GM10847 (cell line): Measurements from ENCODE around the gene GIMAP2.

Experiments used
- POLR2A ChIP-seq: IDR thresholded peaks from 2 replicates; pipeline ENCODE4 v1.6.1; 2011; ENCODE audit not compliant: insufficient read length; ENCODE audit errors: extremely low read depth

Gene GIMAP2

DNA sequence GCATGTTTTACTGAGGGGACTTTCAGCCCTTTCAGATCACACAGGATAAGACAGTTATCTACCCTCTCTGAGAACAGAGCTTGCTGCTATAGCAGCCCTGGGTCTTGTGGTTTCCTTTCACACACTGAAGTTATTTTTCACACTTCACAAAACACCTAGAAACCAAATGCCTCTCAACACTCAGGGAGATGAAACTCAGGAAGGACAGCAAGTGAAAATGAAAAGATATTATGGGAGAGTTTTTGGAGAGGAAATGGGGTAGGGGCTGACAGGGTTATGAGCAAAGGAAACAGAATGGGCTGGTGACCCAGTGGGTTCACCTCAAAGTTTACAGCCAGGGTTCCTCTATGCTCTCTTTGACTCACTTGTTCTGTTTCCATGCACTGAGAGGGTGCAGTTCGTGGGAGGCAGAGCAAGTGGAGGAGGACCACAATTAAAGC, 17.0 kb upstream of the GIMAP2 start:
- TF ChIP-seq POLR2A = no peak

DNA sequence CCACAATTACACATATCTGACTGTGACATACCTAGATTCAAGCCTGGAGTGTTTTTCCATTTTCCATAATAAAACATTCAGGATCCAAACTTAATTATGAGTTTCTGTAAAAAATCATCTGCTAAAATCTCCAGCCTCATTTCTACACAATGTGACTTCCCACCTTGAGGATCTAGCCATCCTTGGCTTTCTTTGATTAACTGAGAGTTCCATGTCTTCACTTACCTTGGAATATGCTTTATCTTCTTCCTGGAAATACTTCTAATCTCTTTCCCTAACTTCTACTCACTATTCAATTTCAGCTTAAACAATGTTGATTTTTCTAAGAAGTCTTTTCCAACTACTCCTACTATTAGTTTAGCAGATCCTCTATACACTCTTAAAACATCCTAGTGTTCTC, 16.5 kb upstream of the GIMAP2 start:
- no peak for TF ChIP-seq POLR2A

DNA sequence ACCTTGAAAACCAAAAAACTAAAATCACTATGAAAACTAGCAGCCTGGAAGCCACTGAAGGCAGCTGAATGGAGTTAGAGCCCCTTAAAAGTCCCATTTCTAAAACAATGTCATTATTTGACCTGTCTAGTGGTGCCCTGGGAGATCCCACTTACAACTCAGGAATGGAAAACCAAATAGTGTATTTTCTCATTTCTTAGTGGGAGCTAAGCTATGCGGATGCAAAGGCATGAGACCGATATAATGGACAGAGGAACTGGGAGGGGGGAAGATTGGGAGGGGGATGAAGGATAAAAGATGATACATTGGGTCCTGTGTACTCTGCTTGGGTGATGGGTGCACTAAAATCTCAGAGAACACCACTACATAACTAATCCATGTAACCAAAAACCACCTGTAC, 9.8 kb upstream of the GIMAP2 start:
- TF ChIP-seq POLR2A = no peak

- TF ChIP-seq POLR2A = no peak
Measured at GRCh38 chr7:150686030-150686631, 625 bp downstream of the GIMAP2 start.

DNA sequence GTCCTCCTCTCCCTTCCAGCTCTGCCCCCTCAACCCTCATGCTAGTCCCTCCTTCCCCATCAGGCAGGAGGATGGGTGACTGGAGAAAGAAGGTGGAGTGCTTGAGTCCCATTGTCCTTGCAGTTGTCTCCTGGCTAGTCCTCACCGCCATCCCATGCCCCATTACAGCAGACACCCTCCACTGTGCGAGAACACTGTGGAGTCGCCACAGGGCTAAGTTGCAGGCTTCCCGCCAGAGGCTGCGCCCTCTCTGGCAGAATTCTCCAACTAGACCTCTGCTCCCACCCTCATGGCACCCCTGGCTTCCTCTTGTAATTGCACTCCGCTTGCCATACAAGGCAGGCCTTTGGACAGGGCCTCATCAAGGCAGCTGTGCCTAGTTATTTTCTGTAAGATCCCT, 3.1 kb downstream of the GIMAP2 start:
- no peak for TF ChIP-seq POLR2A

GRCh38 chr7:150695654-150696053, 10.1 kb downstream of the GIMAP2 start:
- TF ChIP-seq POLR2A = no peak

DNA sequence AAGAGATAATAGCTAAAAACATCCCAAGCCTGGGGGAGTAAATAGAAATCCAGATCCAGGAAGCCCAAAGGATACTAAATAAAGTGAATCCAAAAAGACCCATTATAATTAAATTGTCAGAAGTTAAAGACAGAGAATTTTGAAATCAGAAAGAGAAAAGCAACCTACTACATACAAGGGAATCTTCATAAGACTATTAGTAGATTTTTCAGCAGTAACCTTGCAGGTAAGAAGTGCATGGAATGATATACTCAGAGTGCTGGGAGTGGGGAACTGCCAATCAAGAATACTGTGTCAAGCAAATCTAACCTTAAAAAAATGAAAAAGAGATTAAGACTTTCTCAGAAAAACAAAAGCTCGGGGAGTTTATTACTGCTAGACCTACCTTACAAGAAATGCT, 17.7 kb downstream of the GIMAP2 start:
- TF ChIP-seq POLR2A = no peak

GRCh38 chr7:150715293-150715692, 29.8 kb downstream of the GIMAP2 start:
- TF ChIP-seq POLR2A = no peak

DNA sequence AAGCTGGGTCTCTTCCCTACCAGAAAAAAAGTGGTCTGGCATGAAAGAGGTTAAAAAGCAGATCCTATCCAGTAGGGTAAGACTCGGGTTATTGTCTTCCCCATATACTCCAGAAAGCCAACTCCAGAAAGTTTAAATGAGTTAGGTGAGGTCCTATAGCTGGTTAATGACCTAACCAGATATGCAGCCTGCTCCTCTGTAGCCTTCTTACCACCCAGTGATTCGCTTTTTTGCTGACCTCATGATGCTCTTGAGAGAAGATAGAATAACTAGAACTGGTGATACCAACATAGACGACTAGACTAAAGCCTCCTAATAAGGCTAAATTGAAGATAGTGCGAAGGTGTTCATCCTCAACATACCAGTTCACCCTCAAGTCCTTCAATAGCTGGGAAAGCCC, 30.2 kb downstream of the GIMAP2 start:
- TF ChIP-seq POLR2A = no peak

DNA sequence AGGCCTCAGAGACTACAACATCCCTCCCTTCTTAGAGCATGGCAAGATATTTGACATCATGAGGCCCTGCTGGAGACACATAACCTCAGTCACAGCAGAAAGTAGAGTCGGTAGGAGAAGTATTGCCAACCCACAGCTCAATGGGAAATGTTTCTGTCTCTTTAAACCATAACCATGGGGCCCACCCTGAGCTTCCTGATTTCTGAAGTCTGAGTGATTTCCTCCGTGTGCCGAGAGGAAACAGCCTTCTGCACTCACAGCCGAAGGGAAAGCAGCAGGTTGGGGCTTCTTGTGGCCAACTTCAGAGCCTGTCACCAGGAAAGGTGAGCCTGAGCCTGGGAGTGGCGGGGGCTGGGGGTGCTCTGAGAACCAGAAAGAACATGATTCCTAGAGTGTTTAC, 30.9 kb downstream of the GIMAP2 start, which contains the start of gene GIMAP1:
TSS of gene GIMAP1 (plus strand) at position 246 of the 400 bp plus-strand sequence. CDS start 2,435 bp downstream, outside the sequence.
- no peak for TF ChIP-seq POLR2A

DNA sequence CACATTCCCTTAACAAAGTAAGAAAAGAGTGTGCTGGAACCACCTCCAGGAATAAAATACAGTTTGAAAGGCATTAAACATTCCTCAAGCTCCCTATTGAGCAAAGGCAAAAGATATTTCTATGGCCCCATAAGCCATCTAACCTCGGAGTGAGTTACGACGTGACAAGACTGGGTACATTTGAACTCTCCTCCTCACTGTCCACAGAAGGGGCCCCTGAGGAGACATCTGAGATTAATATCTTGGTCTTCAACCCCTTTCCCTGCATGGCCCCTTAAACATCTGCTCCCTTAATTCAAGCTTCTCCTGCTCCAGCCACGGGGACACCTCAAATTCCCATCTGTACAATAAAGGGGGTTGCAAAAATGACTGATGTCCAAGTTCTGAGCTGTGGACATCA, 31.4 kb downstream of the GIMAP2 start:
- TF ChIP-seq POLR2A = no peak

- no peak for TF ChIP-seq POLR2A
Measured at GRCh38 chr7:150717814-150718420, 32.4 kb downstream of the GIMAP2 start.

DNA sequence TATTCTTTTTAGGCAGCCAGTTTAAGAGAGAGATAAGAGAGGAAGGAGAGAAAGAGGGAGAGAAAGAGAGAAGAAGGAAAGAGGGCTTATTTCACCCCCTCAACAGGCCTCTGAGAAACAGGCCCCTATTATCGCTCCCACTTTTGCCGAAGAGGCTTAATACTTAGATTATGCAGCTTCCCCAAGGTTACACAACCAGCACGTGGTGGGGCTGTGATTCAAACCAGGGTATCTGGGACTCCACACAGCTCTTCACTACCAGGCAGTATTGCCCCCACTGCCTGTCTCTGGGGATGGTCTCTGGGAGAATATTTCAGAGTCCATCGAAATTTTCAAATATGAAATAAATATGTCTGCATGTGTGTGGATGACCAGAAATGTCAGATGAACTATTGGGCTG, 33.9 kb downstream of the GIMAP2 start:
- TF ChIP-seq POLR2A = no peak

GRCh38 chr7:150719960-150720891, 34.7 kb downstream of the GIMAP2 start:
- no peak for TF ChIP-seq POLR2A

DNA sequence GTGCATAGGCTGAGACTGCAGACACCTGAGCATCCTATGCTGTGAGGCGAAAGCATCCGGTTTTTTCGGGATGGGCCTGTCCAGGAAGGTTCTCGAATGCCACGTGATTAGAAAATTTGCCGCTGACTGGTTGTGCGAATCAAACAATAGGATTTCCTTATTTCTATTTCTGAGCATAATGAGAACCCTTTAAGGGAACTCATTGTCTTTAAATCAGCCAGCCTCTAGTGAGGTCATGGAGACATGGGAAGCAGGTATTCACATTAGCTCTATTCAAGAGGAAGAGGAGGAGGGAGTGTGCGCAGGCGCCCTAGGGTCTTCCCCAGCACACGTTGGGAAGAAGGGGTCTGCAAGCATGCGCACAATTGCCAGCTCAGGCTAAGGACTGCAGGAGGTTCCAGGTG, 36.5 kb downstream of the GIMAP2 start:
- no peak for TF ChIP-seq POLR2A

- TF ChIP-seq POLR2A = no peak
Measured at GRCh38 chr7:150722431-150722931, 37.0 kb downstream of the GIMAP2 start.
